T-cell (primary cell): ENCODE measurements around the gene PELI2. TPM values are rescaled to one million over a fixed set of nuclear protein-coding genes. Genes with fewer than 3 reads are reported as not detected.

Experiments used
- ATAC-seq, 4 experiments: fragments of 200-7000 bp in 3 of 4; fragments of 150-1000 bp in 1 of 4; cut with Tn5 transposase; replicated peaks in 1 of 4; 1 replicate in 3 of 4; 2 replicates in 1 of 4; pipeline ENCODE4 v1.10.0; 2021; ENCODE audit warnings: moderate library complexity in 3 of 4, mild to moderate bottlenecking in 2 of 4, moderate number of reproducible peaks in 1 of 4
- CTCF ChIA-PET, 2 donors: fragments of 300-600 bp; sonication (Branson Sonifier 250); formaldehyde crosslinking; loops; one replicate each; lab custom pipeline; 2022; ENCODE audit warnings: antibody characterized with exemption in 2 of 2; lab: Charles Lee
- POLR2A ChIA-PET, 2 donors: fragments of 300-600 bp; sonication (Branson Sonifier 250); formaldehyde crosslinking; loops; one replicate each; lab custom pipeline; 2022; ENCODE audit warnings: antibody characterized with exemption in 2 of 2; lab: Charles Lee
- DNase-seq, 35 experiments: peaks; one replicate each; pipeline versions ENCODE4 v3.0.0 to v3.0.0-alpha.2; 2013 to 2023
- H3K27ac ChIP-seq: one replicate; pipeline ENCODE4 v1.5.1; 2013; ENCODE audit warnings: low read length
- H3K27me3 ChIP-seq, 2 experiments: replicated peaks in 1 of 2; 1 replicate in 1 of 2; 2 replicates in 1 of 2; pipeline versions ENCODE4 v1.6.1 to v1.7.0; 2013; ENCODE audit warnings: low read length in 1 of 2, mixed read lengths in 1 of 2; ENCODE audit not compliant: control insufficient read depth in 2 of 2, insufficient read depth in 2 of 2; ENCODE audit errors: extremely low read depth in 1 of 2
- H3K36me3 ChIP-seq, 2 donors: 1 replicate in 1 of 2; 2 replicates in 1 of 2; pipeline versions ENCODE4 v1.6.1 to v1.7.0; 2013; ENCODE audit warnings: low read length in 1 of 2; ENCODE audit not compliant: control insufficient read depth in 2 of 2, insufficient read depth in 1 of 2; ENCODE audit errors: extremely low read depth in 1 of 2
- H3K4me1 ChIP-seq, 2 experiments: 1 replicate in 1 of 2; 2 replicates in 1 of 2; pipeline versions ENCODE4 v1.6.1 to v1.7.0; 2013; ENCODE audit warnings: low read length in 2 of 2, mixed read lengths in 1 of 2; ENCODE audit not compliant: insufficient read depth in 2 of 2, control insufficient read depth in 1 of 2; ENCODE audit errors: extremely low read depth in 1 of 2
- H3K4me3 ChIP-seq, 2 donors: 1 replicate in 1 of 2; 2 replicates in 1 of 2; pipeline versions ENCODE4 v1.5.1 to v1.7.0; 2013; ENCODE audit warnings: mild to moderate bottlenecking in 2 of 2, low read length in 1 of 2, moderate library complexity in 1 of 2; ENCODE audit not compliant: control insufficient read depth in 1 of 2; ENCODE audit errors: extremely low read depth in 1 of 2
- H3K9me3 ChIP-seq: 2 replicates; pipeline ENCODE4 v1.7.0; 2013
- H3K27ac Mint-ChIP-seq, 2 donors: one replicate each; pipeline ENCODE4 v1.8.0; 2020 to 2021; ENCODE audit warnings: mild to moderate bottlenecking in 2 of 2, mixed read lengths in 2 of 2
- H3K27me3 Mint-ChIP-seq, 2 donors: one replicate each; pipeline ENCODE4 v1.8.0; 2021 to 2022; ENCODE audit warnings: mixed read lengths in 2 of 2
- H3K36me3 Mint-ChIP-seq: one replicate; pipeline ENCODE4 v1.8.0; 2021; ENCODE audit warnings: mixed read lengths
- H3K4me1 Mint-ChIP-seq, 3 donors: one replicate each; pipeline ENCODE4 v1.8.0; 2020 to 2022; ENCODE audit warnings: mixed read lengths in 3 of 3, mild to moderate bottlenecking in 1 of 3
- H3K4me3 Mint-ChIP-seq, 3 donors: one replicate each; pipeline ENCODE4 v1.8.0; 2020 to 2022; ENCODE audit warnings: mild to moderate bottlenecking in 3 of 3, mixed read lengths in 3 of 3, moderate library complexity in 3 of 3
- H3K9me3 Mint-ChIP-seq, 3 donors: one replicate each; pipeline ENCODE4 v1.8.0; 2020 to 2022; ENCODE audit warnings: mixed read lengths in 3 of 3
- WGBS: methylation state at CpG from one replicate; pipeline ENCODE4 v1.1.5; 2013; ENCODE audit warnings: missing lambda C conversion rate; ENCODE audit not compliant: insufficient coverage; 5-methylcytosine and 5-hydroxymethylcytosine counted together
- total RNA-seq, 35 experiments: library from RNA in 6 of 35; stranded (reverse) in 6 of 35; fragments of 120-200 nt in 1 of 35; gene quantifications; one replicate each; pipeline versions ENCODE4 v1.2.1 to v1.2.4 and lab custom pipeline; 2013 to 2026

Gene PELI2
- total RNA-seq, 5 donors from 2014 or later (not counting 1 experiment from before 2014, with no cell fraction given) = 9.0 to 12.7 (median 10.5) TPM

DNA sequence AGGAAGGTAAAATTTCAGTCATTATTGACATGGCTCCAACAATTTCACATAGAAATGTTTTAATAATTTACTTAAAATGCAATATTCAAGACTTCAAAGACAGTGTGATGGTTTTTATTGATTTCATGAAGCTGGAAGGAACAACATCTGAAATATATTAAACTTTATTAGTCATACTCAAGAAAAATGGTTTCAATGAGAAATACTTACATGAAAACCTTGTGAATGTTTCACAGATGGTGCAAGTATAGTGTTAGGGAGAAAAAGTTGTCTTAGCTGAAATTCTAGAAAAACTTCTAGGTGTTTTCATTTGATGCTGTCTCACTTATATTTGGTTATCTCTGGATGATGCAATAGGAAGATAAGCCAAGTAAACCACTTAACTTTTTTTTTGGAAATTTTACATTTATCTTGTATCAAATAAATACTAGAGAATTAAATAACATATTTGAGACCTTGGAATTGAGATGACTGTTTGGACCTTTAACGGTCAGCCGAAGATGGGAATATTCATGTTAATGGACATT, 65.5 kb downstream of the PELI2 start:
- Histone ChIP-seq H3K27me3 (no peaks in the 10 kb centered on the region), H3K4me1 (no peaks in the 10 kb centered on the region), H3K4me3 (no peak overlapping the region), H3K9me3 (no peaks in the 10 kb centered on the region), H3K36me3 (no peaks in the 10 kb centered on the region), H3K27ac (no peak overlapping the region)
- CTCF ChIA-PET = no interaction called here
- DNase-seq (no peak), ATAC-seq (no peak)
- H3K9me3 Mint-ChIP-seq = no peaks in the 10 kb centered on the region
- H3K27ac Mint-ChIP-seq = no peak overlapping the region
- H3K36me3 Mint-ChIP-seq = peaks cover 38% of the 10 kb centered on the region
- no peaks in the 10 kb centered on the region for H3K27me3 Mint-ChIP-seq
- H3K4me3 Mint-ChIP-seq = no peak overlapping the region
- POLR2A ChIA-PET = no interaction called here
- H3K4me1 Mint-ChIP-seq = peaks cover 1 to 9% (median 2%) of the 10 kb centered on the region in 3 donors
- no CpG with 5 or more reads among the region's 2 CpGs for WGBS

DNA sequence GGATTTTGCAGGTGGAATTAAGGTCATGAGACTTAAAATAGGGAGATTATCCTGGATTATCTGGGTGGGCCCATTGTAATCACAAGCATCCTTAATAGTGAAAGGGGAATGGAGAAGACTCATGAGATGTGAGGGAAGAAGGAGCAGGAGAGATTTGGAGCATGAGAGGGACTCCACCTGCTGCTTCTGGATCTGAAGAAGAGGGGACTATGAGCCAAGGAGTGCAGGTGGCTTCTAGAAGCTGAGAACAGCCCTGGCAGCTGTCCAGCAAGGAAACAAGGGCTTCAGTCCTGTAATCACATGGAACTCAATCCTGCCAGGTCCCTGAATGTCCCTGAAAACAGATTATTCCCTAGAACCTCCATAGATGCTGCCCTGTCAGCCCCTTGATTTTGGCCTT, 67.8 kb downstream of the PELI2 start:
- no peaks in the 10 kb centered on the region for H3K4me1 ChIP-seq

DNA sequence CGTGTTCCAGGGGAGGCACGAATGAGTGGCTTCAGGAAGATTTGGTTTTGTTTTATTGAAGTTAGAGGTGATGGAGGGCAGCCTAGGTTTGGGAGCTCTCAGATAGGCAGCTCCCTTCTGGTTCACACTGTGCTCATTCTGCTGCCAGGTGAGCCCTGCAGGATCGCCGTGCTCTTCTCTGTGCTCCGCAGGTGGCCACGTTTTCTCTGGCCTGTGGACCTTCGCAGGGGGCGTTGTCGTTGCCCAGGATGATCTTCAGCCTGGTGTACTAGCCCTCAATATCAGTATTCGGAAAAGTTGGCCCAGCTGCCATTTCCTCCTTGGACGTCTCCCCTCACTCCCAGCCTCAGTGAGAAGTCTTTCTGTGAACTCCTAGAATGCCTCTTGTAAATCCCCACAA, 69.5 kb downstream of the PELI2 start:
- no peak for ATAC-seq
- Histone ChIP-seq H3K9me3 (no peaks in the 10 kb centered on the region), H3K4me1 (no peaks in the 10 kb centered on the region), H3K27ac (no peak overlapping the region), H3K27me3 (no peaks in the 10 kb centered on the region), H3K4me3 (no peak overlapping the region), H3K36me3 (no peaks in the 10 kb centered on the region)
- H3K27me3 Mint-ChIP-seq = no peaks in the 10 kb centered on the region
- peaks cover 0 to 6% (median 5%) of the 10 kb centered on the region in 3 donors for H3K4me1 Mint-ChIP-seq
- 85% methylated on average over 10 of the region's 11 CpGs for WGBS
- CTCF ChIA-PET = no interaction called here
- H3K4me3 Mint-ChIP-seq = no peak overlapping the region
- no peak for DNase-seq
- POLR2A ChIA-PET = interaction anchor here in 1 of 2 donors (0.6 kb wide), 1 partner anchor 26 kb away, joined by 6 read pairs; no protein-coding TSS in a partner anchor
- H3K36me3 Mint-ChIP-seq = peaks cover 9% of the 10 kb centered on the region
- no peak overlapping the region for H3K27ac Mint-ChIP-seq
- H3K9me3 Mint-ChIP-seq = peaks cover 0 to 3% (median 0%) of the 10 kb centered on the region in 3 donors

More for the DNA sequence above, 67.8 kb downstream of the PELI2 start:
- H3K36me3 ChIP-seq = no peaks in the 10 kb centered on the region
- Mint-ChIP-seq H3K9me3 (peaks cover 0 to 3% (median 0%) of the 10 kb centered on the region in 3 donors), H3K36me3 (peaks cover 21% of the 10 kb centered on the region), H3K27ac (no peak overlapping the region), H3K4me3 (no peak overlapping the region), H3K27me3 (no peaks in the 10 kb centered on the region), H3K4me1 (peaks cover 0 to 4% (median 4%) of the 10 kb centered on the region in 3 donors)
- DNase-seq (no peak), ATAC-seq (no peak)
- H3K27me3 ChIP-seq = no peaks in the 10 kb centered on the region
- ChIA-PET POLR2A (no interaction called here), CTCF (no interaction called here)
- H3K9me3 ChIP-seq = no peaks in the 10 kb centered on the region
- H3K27ac ChIP-seq = no peak overlapping the region
- no peak overlapping the region for H3K4me3 ChIP-seq

- Mint-ChIP-seq H3K27me3 (no peaks in the 10 kb centered on the region), H3K36me3 (peaks cover 6% of the 10 kb centered on the region), H3K4me3 (no peak overlapping the region), H3K9me3 (peaks cover 0 to 3% (median 0%) of the 10 kb centered on the region in 3 donors), H3K27ac (no peak overlapping the region), H3K4me1 (peaks cover 9 to 13% (median 12%) of the 10 kb centered on the region in 3 donors)
- no peak for ATAC-seq
- DNase-seq = no peak
- WGBS = 92% methylated on average over 2 of the region's 4 CpGs
- H3K27ac ChIP-seq = no peak overlapping the region
- H3K4me1 ChIP-seq = peaks cover 2 to 8% of the 10 kb centered on the region in 2 experiments
- H3K36me3 ChIP-seq = no peaks in the 10 kb centered on the region
- H3K27me3 ChIP-seq = no peaks in the 10 kb centered on the region
- no peak overlapping the region for H3K4me3 ChIP-seq
- no peaks in the 10 kb centered on the region for H3K9me3 ChIP-seq
- CTCF ChIA-PET = no interaction called here
- POLR2A ChIA-PET = interaction anchor here in 1 of 2 donors (0.6 kb wide), 1 partner anchor 58 kb away, joined by 4 read pairs; no protein-coding TSS in a partner anchor
These were observed 71.1 kb downstream of the PELI2 start for GRCh38 chr14:56189307-56189706.

DNA sequence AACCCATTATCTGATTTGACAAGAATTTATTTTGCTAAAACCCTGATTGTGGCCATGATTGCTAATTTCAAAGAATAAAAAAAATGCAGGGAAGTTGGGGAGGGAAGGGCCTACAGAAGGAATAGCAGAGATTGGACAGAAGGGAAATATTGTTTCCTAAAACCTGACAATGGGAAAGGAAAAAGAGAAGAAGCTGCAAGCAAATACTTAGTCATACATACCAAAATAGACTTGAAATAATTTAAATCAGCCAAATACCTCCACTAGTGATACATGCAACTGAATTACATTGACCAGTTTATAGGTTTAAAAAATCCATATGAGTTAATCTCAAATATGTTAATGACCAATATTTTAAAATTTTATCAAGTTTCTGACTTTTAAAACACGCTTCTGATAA, 75.1 kb downstream of the PELI2 start:
- CTCF ChIA-PET = no interaction called here
- Histone ChIP-seq H3K4me3 (no peak overlapping the region), H3K27me3 (no peaks in the 10 kb centered on the region), H3K4me1 (peaks cover 15 to 29% of the 10 kb centered on the region in 2 experiments), H3K36me3 (no peaks in the 10 kb centered on the region), H3K9me3 (no peaks in the 10 kb centered on the region), H3K27ac (no peak overlapping the region)
- Mint-ChIP-seq H3K27me3 (no peaks in the 10 kb centered on the region), H3K27ac (no peak overlapping the region), H3K9me3 (peaks cover 0 to 3% (median 0%) of the 10 kb centered on the region in 3 donors), H3K36me3 (no peaks in the 10 kb centered on the region), H3K4me3 (no peak overlapping the region), H3K4me1 (peaks cover 30 to 32% (median 31%) of the 10 kb centered on the region in 3 donors)
- POLR2A ChIA-PET = interaction anchor here in 1 of 2 donors (0.6 kb wide), 1 partner anchor 208 kb away, joined by 3 read pairs; no protein-coding TSS in a partner anchor
- no CpG with 5 or more reads among the region's 1 CpG for WGBS
- DNase-seq = no peak
- ATAC-seq = no peak

- Histone ChIP-seq H3K4me3 (peak overlapping the region in 1 of 2 donors; percentile 23), H3K27ac (no peak overlapping the region), H3K36me3 (no peaks in the 10 kb centered on the region), H3K9me3 (no peaks in the 10 kb centered on the region), H3K27me3 (no peaks in the 10 kb centered on the region), H3K4me1 (peaks cover 15 to 29% of the 10 kb centered on the region in 2 experiments)
- ChIA-PET POLR2A (no interaction called here), CTCF (no interaction called here)
- Mint-ChIP-seq H3K36me3 (no peaks in the 10 kb centered on the region), H3K4me3 (peak overlapping the region in 1 of 3 donors; percentile 53), H3K27me3 (no peaks in the 10 kb centered on the region), H3K9me3 (peaks cover 0 to 3% (median 0%) of the 10 kb centered on the region in 3 donors), H3K4me1 (peaks cover 30 to 32% (median 31%) of the 10 kb centered on the region in 3 donors), H3K27ac (no peak overlapping the region)
- DNase-seq (peak in 8 of 35 experiments; percentile 7 to 36 (median 16)), ATAC-seq (peak; percentile 52 to 84 (median 76))
- WGBS = 60% methylated on average over 6 of the region's 7 CpGs
These were observed 75.8 kb downstream of the PELI2 start for GRCh38 chr14:56194042-56194441.
